ENCODE measurements around the gene GABPB1.
A peak's percentile ranks its signal among the peaks of the same experiment; 100 is the strongest.

GABPB1 gene

GRCh38 chr15:50275091-50275490, 79.9 kb downstream of the GABPB1 start:
- no peak for DNase-seq

- DNase-seq, result no peak
Observed at GRCh38 chr15:50267577-50267976, 87.4 kb downstream of the GABPB1 start.

- no peak for DNase-seq
Observed at GRCh38 chr15:50265620-50266019, 89.4 kb downstream of the GABPB1 start, which contains the start of gene HDC. HDC (minus strand) TSS chr15:50265726; CDS start chr15:50265623, 103 bp downstream.

- DNase-seq, result no peak
Observed at GRCh38 chr15:50262533-50262932, 92.5 kb downstream of the GABPB1 start.

GRCh38 chr15:50261981-50262380, 93.0 kb downstream of the GABPB1 start:
- no peak for DNase-seq

GRCh38 chr15:50260969-50261496, 94.0 kb downstream of the GABPB1 start:
- DNase-seq, result no peak

GRCh38 chr15:50259276-50259675, 95.7 kb downstream of the GABPB1 start:
- DNase-seq, result no peak

- DNase-seq, result no peak
Observed at GRCh38 chr15:50257924-50258323, 97.1 kb downstream of the GABPB1 start.

GRCh38 chr15:50257332-50257731, 97.7 kb downstream of the GABPB1 start:
- DNase-seq, result no peak

GRCh38 chr15:50256188-50257041, 98.6 kb downstream of the GABPB1 start:
- peak in 1 of 2 experiments; percentile 57 for DNase-seq

- no peak for DNase-seq
Observed at GRCh38 chr15:50252556-50252955, 102.4 kb downstream of the GABPB1 start.

GRCh38 chr15:50251638-50252182, 103.3 kb downstream of the GABPB1 start:
- no peak for DNase-seq

- DNase-seq, result no peak
Observed at GRCh38 chr15:50250760-50251394, 104.1 kb downstream of the GABPB1 start.

GRCh38 chr15:50249704-50250103, 105.3 kb downstream of the GABPB1 start:
- no peak for DNase-seq

- DNase-seq, result no peak
Observed at GRCh38 chr15:50248994-50249582, 105.9 kb downstream of the GABPB1 start.

- DNase-seq, result no peak
Observed at GRCh38 chr15:50247819-50248655, 107.0 kb downstream of the GABPB1 start.

GRCh38 chr15:50246631-50247030, 108.4 kb downstream of the GABPB1 start:
- no peak for DNase-seq

- DNase-seq, result no peak
Observed at GRCh38 chr15:50244959-50245624, 109.9 kb downstream of the GABPB1 start.

GRCh38 chr15:50244153-50244552, 110.8 kb downstream of the GABPB1 start:
- no peak for DNase-seq

- no peak for DNase-seq
Observed at GRCh38 chr15:50241684-50242450, 113.1 kb downstream of the GABPB1 start.

- no peak for DNase-seq
Observed at GRCh38 chr15:50238255-50238654, 116.7 kb downstream of the GABPB1 start.
